AG09309 (cell line): ENCODE data around the gene DGKK.

Experiments
- DNase-seq: peaks from one replicate; pipeline ENCODE4 v3.0.0-alpha.2; 2010; ENCODE audit warnings: low read depth
- H3K4me3 ChIP-seq: 2 replicates; pipeline ENCODE4 v1.5.1; 2011; ENCODE audit warnings: mild to moderate bottlenecking, low read depth, low read length, moderate library complexity; ENCODE audit not compliant: control insufficient read depth
- CTCF ChIP-seq: IDR thresholded peaks from 2 replicates; pipeline ENCODE4 v1.5.1; 2011; ENCODE audit warnings: mild to moderate bottlenecking, low read depth, low read length, inconsistent platforms; ENCODE audit not compliant: insufficient read depth, control insufficient read depth; ENCODE audit errors: missing control alignments

The DGKK gene

GRCh38 chrX:50483283-50483682 is 12.7 kb upstream of the DGKK start:
- no peak for DNase-seq
- no peak overlapping the region for H3K4me3 ChIP-seq
- no peak for TF ChIP-seq CTCF

GRCh38 chrX:50475208-50475607 is 4.6 kb upstream of the DGKK start:
- no peak for DNase-seq
- no peak overlapping the region for H3K4me3 ChIP-seq
- no peak for TF ChIP-seq CTCF

GRCh38 chrX:50471390-50471789 is 765 bp upstream of the DGKK start:
- no peak for TF ChIP-seq CTCF
- DNase-seq: no peak
- no peak overlapping the region for H3K4me3 ChIP-seq

- H3K4me3 ChIP-seq: no peak overlapping the region
These were observed 1.4 kb downstream of the DGKK start for GRCh38 chrX:50469206-50469605.

GRCh38 chrX:50459615-50460014 is 11.0 kb downstream of the DGKK start:
- no peak overlapping the region for H3K4me3 ChIP-seq
- no peak for DNase-seq
- TF ChIP-seq CTCF: no peak

More at GRCh38 chrX:50469206-50469605, 1.4 kb downstream of the DGKK start:
- no peak for DNase-seq
- TF ChIP-seq CTCF: no peak

GRCh38 chrX:50458483-50458882 is 12.1 kb downstream of the DGKK start:
- TF ChIP-seq CTCF: no peak
- no peak for DNase-seq
- no peak overlapping the region for H3K4me3 ChIP-seq
